GM23248 (cell line): ENCODE measurements around the gene ANKRD18B. TPM values are rescaled to one million over a fixed set of nuclear protein-coding genes. Genes with fewer than 3 reads are reported as not detected.
"Not testable (repeated sequence)": the region's sequence is repeated elsewhere in the genome, so short reads cannot be mapped to it uniquely, and the experiment has no call there.

Source experiments
- DNase-seq: peaks from one replicate; pipeline ENCODE4 v3.0.0-alpha.2; 2015
- H2AFZ ChIP-seq: fragments of 200-600 bp; sonication (generic); 2 replicates; pipeline ENCODE4 v1.6.1; 2016; ENCODE audit warnings: antibody characterized with exemption
- H3F3A ChIP-seq: fragments of 200-600 bp; sonication (generic); 2 replicates; pipeline ENCODE4 v1.6.1; 2016; ENCODE audit warnings: mild to moderate bottlenecking, antibody characterized with exemption, mixed run types; ENCODE audit not compliant: insufficient read depth
- H3K27ac ChIP-seq: fragments of 200-600 bp; sonication (generic); 2 replicates; pipeline ENCODE4 v1.5.1; 2016; ENCODE audit warnings: mild to moderate bottlenecking
- H3K27me3 ChIP-seq: fragments of 200-600 bp; sonication (generic); replicated peaks from 2 replicates; pipeline ENCODE4 v1.6.1; 2016; ENCODE audit warnings: mild to moderate bottlenecking; ENCODE audit not compliant: insufficient read depth
- H3K36me3 ChIP-seq: fragments of 200-600 bp; sonication (generic); 2 replicates; pipeline ENCODE4 v1.6.1; 2016; ENCODE audit warnings: low read depth, mild to moderate bottlenecking
- H3K4me1 ChIP-seq: fragments of 200-600 bp; sonication (generic); 2 replicates; pipeline ENCODE4 v1.6.1; 2016; ENCODE audit warnings: mild to moderate bottlenecking; ENCODE audit not compliant: insufficient read depth
- H3K4me2 ChIP-seq: fragments of 200-600 bp; sonication (generic); one replicate; pipeline ENCODE4 v1.6.1; 2016; ENCODE audit warnings: mild to moderate bottlenecking; ENCODE audit not compliant: unreplicated experiment
- H3K4me3 ChIP-seq: fragments of 200-600 bp; sonication (generic); 2 replicates; pipeline ENCODE4 v1.5.1; 2016; ENCODE audit warnings: mild to moderate bottlenecking
- H3K79me2 ChIP-seq: fragments of 200-600 bp; sonication (generic); 2 replicates; pipeline ENCODE4 v1.6.1; 2016; ENCODE audit warnings: mild to moderate bottlenecking; ENCODE audit not compliant: insufficient read depth
- H3K9ac ChIP-seq: fragments of 200-600 bp; sonication (generic); 2 replicates; pipeline ENCODE4 v1.6.1; 2016; ENCODE audit warnings: mild to moderate bottlenecking
- H3K9me2 ChIP-seq: fragments of 200-600 bp; sonication (generic); 2 replicates; pipeline ENCODE4 v1.6.1; 2016; ENCODE audit warnings: mixed run types, mild to moderate bottlenecking, moderate library complexity; ENCODE audit not compliant: insufficient read depth
- H3K9me3 ChIP-seq: fragments of 200-600 bp; sonication (generic); one replicate; pipeline ENCODE4 v1.6.1; 2017; ENCODE audit warnings: low read depth
- H4K20me1 ChIP-seq: fragments of 200-600 bp; sonication (generic); 2 replicates; pipeline ENCODE4 v1.6.0; 2016; ENCODE audit not compliant: insufficient read depth
- WGBS, 2 experiments: methylation state at CpG; one replicate each; pipeline ENCODE4 v1.1.6; 2015 to 2017; ENCODE audit warnings: low lambda C conversion rate in 2 of 2, low coverage in 1 of 2; ENCODE audit errors: missing lambda C conversion rate in 2 of 2; 5-methylcytosine and 5-hydroxymethylcytosine counted together
- in situ Hi-C: fragments of 300-500 bp; cut with MboI; formaldehyde crosslinking; loops from 2 replicates; pipeline ENCODE4 v1.15.0; 2020
- polyA plus RNA-seq: library from polyadenylated mRNA; unstranded; fragments of >200 nt; fragmentation: Nextera tagmentation; extraction: Ambion mirVana; gene quantifications from 2 replicates; pipeline ENCODE4 v1.2.1, GENCODE V29; 2016
- total RNA-seq: library from RNA; depleted of rRNA; stranded (reverse); fragments of >200 nt; shearing (Covaris generic); gene quantifications from 2 replicates; pipeline ENCODE4 v1.2.3, GENCODE V29; 2014

The ANKRD18B gene
- total and polyA plus RNA-seq, 2 experiments from 2014 or later: 0.11 to 0.74 TPM

GRCh38 chr9:33560217-33560616 is 36.2 kb downstream of the ANKRD18B start:
- H3K36me3 ChIP-seq, H3K9me3 ChIP-seq, H4K20me1 ChIP-seq, H3K4me2 ChIP-seq, in situ Hi-C loops, H3K27ac ChIP-seq, H3K4me3 ChIP-seq, H2AFZ ChIP-seq, H3F3A ChIP-seq, H3K4me1 ChIP-seq, H3K27me3 ChIP-seq, DNase-seq, H3K9ac ChIP-seq, H3K79me2 ChIP-seq, H3K9me2 ChIP-seq: not testable (repeated sequence)
- WGBS, 2 experiments: 33 to 42% methylated on average over 1 of the region's 1 CpG

- H3K27ac ChIP-seq, H3K9me3 ChIP-seq, H3K9me2 ChIP-seq, H3K9ac ChIP-seq, H3K27me3 ChIP-seq, H3K4me1 ChIP-seq, H2AFZ ChIP-seq, H3K4me2 ChIP-seq, H3K4me3 ChIP-seq, H4K20me1 ChIP-seq, H3K79me2 ChIP-seq, H3F3A ChIP-seq, H3K36me3 ChIP-seq, in situ Hi-C loops: not testable (repeated sequence)
- WGBS, 2 experiments: 5 to 9% methylated on average over 1 of the region's 1 CpG
- DNase-seq: peak; percentile 13
Measured at GRCh38 chr9:33562196-33562595, 38.1 kb downstream of the ANKRD18B start.

- H3K4me2 ChIP-seq, H3K4me1 ChIP-seq, H3K9ac ChIP-seq, H3K27me3 ChIP-seq, H2AFZ ChIP-seq, H3K36me3 ChIP-seq, H3K4me3 ChIP-seq, H3F3A ChIP-seq, DNase-seq, H3K79me2 ChIP-seq, H3K9me3 ChIP-seq, H3K27ac ChIP-seq, H4K20me1 ChIP-seq, H3K9me2 ChIP-seq, in situ Hi-C loops: not testable (repeated sequence)
Measured at GRCh38 chr9:33567776-33568175, 43.7 kb downstream of the ANKRD18B start.

- H3K4me1 ChIP-seq, in situ Hi-C loops, H3K36me3 ChIP-seq, H3F3A ChIP-seq, DNase-seq, H2AFZ ChIP-seq, H3K9ac ChIP-seq, H4K20me1 ChIP-seq, H3K9me3 ChIP-seq, H3K4me2 ChIP-seq, H3K79me2 ChIP-seq, H3K9me2 ChIP-seq, H3K27ac ChIP-seq, H3K4me3 ChIP-seq, H3K27me3 ChIP-seq: not testable (repeated sequence)
- 49 to 64% methylated on average over 3 of the region's 3 CpGs for WGBS, 2 experiments
Measured at GRCh38 chr9:33577786-33578185, 53.7 kb downstream of the ANKRD18B start.

- H3K4me1 ChIP-seq, in situ Hi-C loops, H4K20me1 ChIP-seq, H3K36me3 ChIP-seq, H3K9ac ChIP-seq, DNase-seq, H3K27me3 ChIP-seq, H2AFZ ChIP-seq, H3K4me2 ChIP-seq, H3K9me2 ChIP-seq, H3K27ac ChIP-seq, H3K9me3 ChIP-seq, H3F3A ChIP-seq, H3K4me3 ChIP-seq, H3K79me2 ChIP-seq: not testable (repeated sequence)
- 29 to 58% methylated on average over 1 of the region's 1 CpG for WGBS, 2 experiments
Measured at GRCh38 chr9:33579996-33580395, 55.9 kb downstream of the ANKRD18B start.

- in situ Hi-C loops, H4K20me1 ChIP-seq, H3K4me3 ChIP-seq, H3K27me3 ChIP-seq, H3K36me3 ChIP-seq, H3K9ac ChIP-seq, H3K4me2 ChIP-seq, H3K27ac ChIP-seq, H3K9me3 ChIP-seq, H3K9me2 ChIP-seq, H3F3A ChIP-seq, H3K4me1 ChIP-seq, H2AFZ ChIP-seq, H3K79me2 ChIP-seq: not testable (repeated sequence)
- DNase-seq: peak; percentile 25
- 18 to 52% methylated on average over 2 of the region's 2 CpGs for WGBS, 2 experiments
Measured at GRCh38 chr9:33582686-33583085, 58.6 kb downstream of the ANKRD18B start.

GRCh38 chr9:33586128-33586527 is 62.1 kb downstream of the ANKRD18B start:
- not testable (repeated sequence) for H3K27ac ChIP-seq, H2AFZ ChIP-seq

GRCh38 chr9:33587799-33588198 is 63.7 kb downstream of the ANKRD18B start:
- H3K4me3 ChIP-seq, H3K4me1 ChIP-seq, H3K27me3 ChIP-seq, H3K79me2 ChIP-seq, H2AFZ ChIP-seq, H3K9me3 ChIP-seq, H3K9me2 ChIP-seq, H3K36me3 ChIP-seq, H3K9ac ChIP-seq, H3F3A ChIP-seq, H3K27ac ChIP-seq, DNase-seq, in situ Hi-C loops, H4K20me1 ChIP-seq, H3K4me2 ChIP-seq: not testable (repeated sequence)
- no CpG with 5 or more reads among the region's 2 CpGs for WGBS, 2 experiments

More at GRCh38 chr9:33586128-33586527, 62.1 kb downstream of the ANKRD18B start:
- H3K79me2 ChIP-seq, H3K4me3 ChIP-seq, H3K36me3 ChIP-seq, H3K27me3 ChIP-seq, H3K4me1 ChIP-seq, H3K9me2 ChIP-seq, H3K9ac ChIP-seq, H3K4me2 ChIP-seq, H4K20me1 ChIP-seq, H3K9me3 ChIP-seq, in situ Hi-C loops, H3F3A ChIP-seq, DNase-seq: not testable (repeated sequence)
- WGBS, 2 experiments: 0 to 38% methylated on average over 1 of the region's 1 CpG
